ENCODE data around the gene GPRC6A.
"Not testable (repeated sequence)": the region's sequence is repeated elsewhere in the genome, so short reads cannot be mapped to it uniquely, and the experiment has no call there.

GPRC6A gene, protein sequence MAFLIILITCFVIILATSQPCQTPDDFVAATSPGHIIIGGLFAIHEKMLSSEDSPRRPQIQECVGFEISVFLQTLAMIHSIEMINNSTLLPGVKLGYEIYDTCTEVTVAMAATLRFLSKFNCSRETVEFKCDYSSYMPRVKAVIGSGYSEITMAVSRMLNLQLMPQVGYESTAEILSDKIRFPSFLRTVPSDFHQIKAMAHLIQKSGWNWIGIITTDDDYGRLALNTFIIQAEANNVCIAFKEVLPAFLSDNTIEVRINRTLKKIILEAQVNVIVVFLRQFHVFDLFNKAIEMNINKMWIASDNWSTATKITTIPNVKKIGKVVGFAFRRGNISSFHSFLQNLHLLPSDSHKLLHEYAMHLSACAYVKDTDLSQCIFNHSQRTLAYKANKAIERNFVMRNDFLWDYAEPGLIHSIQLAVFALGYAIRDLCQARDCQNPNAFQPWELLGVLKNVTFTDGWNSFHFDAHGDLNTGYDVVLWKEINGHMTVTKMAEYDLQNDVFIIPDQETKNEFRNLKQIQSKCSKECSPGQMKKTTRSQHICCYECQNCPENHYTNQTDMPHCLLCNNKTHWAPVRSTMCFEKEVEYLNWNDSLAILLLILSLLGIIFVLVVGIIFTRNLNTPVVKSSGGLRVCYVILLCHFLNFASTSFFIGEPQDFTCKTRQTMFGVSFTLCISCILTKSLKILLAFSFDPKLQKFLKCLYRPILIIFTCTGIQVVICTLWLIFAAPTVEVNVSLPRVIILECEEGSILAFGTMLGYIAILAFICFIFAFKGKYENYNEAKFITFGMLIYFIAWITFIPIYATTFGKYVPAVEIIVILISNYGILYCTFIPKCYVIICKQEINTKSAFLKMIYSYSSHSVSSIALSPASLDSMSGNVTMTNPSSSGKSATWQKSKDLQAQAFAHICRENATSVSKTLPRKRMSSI

DNA sequence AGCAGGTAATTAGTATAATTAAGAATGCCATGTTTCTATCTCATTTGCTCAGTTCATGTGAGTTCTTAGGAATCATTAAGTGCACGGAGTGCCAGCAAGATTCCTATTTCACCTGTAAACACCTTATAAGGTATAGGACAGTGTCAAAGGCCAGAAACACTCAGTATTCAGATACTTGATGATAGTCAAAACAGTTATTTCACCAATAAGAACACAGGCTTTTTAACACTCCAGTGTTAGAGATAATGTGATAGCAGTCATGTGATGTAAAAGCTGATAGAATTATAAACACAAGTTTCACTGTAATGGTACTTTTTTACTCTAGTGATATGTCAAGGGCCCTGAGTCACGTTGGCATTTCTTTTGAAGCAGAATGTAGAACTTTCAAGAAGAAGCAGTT, at the start of gene GPRC6A:
TSS of gene GPRC6A (minus strand) at position 101 of the 400 bp plus-strand sequence. CDS start at position 31, 70 bp downstream.
- DNase-seq, result peak; percentile 45

DNA sequence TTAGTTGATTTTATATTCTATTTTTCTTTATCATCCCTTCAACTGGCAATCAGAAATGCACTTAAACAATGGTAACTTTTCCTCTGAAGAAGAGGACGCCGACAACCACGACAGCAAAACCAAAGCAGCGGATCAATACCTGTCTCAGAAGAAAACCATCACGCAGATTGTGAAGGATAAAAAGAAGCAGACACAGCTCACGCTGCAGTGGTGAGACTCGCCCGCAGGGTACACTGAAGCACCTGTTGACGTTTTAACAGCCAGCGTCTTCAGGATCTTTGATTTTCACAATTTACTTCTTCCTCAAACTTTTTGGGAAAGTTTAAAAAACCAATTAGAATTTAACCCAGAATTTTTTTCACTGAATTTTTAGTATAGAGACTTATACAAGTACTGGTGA, 48.9 kb upstream of the GPRC6A start:
- no peak for DNase-seq

DNA sequence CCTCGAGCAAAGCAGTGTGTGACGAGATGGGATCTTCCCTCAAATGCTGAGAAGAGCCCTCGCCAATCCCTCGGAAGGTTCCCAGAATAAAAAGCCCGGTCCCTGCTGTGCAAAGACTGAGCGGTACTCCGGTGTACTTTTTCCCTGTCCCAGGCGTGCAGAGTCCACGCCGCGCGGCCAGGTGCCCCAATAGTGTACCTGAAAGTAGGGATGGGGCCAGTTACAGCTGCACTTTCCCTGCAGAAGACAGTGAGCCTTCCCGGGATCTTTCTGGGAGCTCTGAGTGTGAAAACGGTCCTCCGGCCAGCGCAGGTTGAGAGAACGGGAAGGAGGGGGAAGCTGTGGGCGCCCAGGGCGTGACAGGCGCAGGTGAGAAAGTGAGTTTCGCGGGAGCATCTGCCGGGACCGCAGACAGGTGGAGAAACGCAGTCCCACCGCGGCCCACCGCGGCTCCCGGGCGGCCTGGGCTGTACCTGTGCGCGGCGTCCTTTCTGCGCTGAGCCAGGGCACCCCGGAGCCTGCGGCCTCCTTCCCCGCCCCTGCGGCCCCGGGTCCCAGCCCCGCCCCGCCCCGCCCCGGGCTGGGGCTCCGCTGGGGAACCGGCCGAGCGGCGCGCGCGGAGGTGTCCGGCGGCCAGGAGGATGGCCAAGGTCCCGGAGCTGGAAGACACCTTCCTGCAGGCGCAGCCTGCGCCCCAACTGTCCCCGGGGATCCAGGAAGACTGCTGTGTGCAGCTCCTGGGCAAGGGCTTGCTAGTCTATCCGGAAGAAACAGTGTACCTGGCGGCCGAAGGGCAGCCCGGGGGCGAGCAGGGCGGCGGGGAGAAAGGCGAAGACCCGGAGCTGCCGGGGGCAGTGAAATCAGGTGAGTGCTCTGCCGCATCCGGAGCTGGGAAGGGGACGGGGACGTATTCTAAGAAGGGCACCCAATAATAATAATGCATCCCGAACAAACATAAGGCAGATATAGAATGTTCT, 48.0 kb upstream of the GPRC6A start, which contains the start of gene RFX6:
TSS of gene RFX6 (plus strand) at position 608 of the 977 bp plus-strand sequence. CDS start at position 642, 34 bp downstream.
- DNase-seq, result peak; percentile 15

DNA sequence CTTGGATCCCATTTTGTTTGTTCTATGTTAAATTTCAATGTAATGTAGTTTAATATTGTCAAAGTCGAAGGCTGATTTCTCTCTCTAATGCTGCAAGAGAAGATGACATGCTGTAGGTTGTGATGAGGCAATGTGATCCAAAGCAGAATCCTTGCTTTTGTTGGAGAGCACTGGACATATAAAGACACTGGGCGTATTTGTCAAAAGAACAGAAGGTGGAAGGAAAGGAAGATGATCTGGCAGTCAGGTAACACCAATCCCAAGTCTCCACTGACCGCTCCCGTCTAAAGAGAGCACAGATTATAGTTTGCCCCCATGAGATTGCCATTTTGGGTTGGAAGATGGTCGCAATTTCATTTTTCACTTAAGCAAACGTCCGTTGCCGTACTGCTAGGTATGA, 47.2 kb upstream of the GPRC6A start:
- DNase-seq, result no peak

DNA sequence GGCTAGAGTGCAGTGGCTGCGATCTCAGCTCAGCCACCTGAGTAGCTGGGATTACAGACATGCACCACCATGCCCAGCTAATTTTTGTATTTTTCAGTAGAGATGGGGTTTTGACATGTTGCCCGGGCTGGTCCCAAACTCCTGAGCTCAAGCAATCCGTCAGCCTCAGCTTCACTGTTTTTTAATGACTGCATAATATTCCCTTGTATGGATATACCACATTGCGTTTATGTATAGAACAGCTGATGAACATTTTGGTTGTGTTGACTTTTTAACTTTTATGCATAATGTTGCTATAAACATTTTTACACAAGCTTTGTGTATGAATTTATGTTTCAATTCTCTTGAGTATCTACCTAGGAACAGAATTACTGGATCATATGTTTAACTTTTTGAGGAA, 43.9 kb upstream of the GPRC6A start:
- no peak for DNase-seq

DNA sequence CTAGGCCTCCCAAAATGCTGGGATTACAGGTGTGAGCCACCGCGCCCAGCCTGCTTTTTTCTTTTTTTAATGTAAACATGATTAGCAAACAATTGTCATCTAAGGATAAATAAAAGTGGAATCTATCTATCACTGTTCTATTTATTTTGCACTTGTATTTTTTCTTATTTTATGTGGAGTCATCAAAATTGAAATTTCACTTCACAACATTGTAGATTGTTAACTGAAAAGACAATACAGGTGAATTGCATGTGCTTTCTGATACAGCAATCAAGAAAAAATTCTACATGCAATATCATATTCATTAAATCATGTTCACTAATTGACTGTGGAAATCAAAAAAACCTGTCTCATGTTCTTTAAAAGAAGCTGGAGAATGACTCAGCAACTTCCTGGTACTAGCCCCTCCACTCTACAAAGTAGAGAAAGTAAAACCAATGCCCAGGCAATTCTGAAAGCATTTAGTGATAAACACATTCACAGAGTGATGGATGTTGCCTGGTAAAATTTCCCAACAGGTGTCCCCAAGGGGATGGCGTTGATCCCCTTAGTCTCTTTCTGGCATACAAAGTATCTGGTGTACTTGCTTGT, 37.5 kb upstream of the GPRC6A start:
- DNase-seq, result no peak

DNA sequence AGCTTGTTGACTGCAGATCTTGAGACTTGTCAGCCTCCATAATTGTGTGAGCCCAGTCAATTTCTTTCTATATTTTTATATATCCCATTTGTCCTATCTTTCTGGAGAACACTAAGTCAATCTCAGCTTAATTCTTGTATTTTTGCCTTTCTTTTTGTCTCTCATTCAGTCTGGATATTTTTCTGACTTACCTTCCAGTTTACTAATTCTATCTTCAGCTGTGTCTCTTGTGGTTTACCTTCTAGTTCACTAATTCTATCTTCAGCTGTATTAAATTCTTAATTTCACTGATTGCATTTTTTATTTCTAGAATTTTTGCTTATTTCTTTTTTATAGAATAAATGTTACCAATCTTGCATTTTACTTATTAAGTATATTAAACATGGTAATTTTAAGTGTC, 30.4 kb upstream of the GPRC6A start:
- no peak for DNase-seq

DNA sequence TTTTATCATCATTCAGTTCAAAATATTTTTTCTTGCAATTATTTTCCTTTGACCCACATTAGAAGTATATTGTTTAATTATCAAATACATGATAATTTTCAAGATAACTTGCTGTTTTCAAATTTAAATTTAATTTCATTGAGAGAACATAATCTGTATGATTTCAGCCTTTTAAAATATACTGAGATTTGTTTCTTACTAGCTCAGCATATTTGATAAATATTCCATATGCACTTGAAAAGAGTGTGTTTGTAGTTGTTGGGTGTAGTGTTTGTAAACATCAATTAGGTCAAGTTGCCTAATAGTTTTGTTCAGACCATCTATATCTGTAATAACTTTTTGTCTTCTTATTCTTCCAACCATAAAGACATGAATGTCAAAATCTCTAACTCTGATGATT, 29.2 kb upstream of the GPRC6A start:
- no peak for DNase-seq

DNA sequence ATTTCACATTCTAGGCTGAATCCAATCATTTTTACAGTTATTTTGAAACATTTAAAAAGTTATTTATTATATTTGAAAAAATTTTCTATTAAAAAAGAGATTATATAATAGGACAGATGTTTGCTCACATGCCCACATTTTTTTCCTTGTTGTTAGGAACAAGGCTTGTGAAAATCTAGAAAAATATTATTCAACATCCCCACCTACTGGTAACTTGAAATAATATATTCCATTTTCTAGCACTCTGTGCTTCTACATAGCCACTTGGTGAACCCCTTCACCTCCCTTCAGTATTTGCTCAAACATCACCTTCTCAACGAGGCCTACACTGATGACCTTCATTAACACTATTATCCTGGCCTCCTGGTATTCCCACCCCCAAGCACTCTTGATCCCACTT, 18.3 kb upstream of the GPRC6A start:
- DNase-seq, result peak; percentile 76

DNA sequence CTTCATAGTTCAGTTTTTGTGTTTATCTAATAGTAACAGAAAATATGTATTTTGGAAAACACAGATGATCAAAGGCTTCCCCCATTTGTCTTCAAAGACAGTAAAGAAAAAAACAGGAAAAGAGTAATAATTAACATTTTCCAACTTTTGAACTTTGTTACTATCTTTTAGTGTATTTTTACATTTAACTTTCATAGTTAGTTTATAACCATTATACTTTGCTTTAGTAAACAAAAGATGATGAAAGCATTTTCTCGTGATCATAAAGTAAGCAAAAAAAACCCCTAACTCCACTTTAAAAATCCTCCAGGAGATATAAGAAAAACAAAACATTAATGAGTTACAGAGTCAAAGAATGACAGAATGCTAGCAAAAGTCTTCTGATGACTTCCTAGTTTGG, 13.6 kb upstream of the GPRC6A start:
- no peak for DNase-seq

DNA sequence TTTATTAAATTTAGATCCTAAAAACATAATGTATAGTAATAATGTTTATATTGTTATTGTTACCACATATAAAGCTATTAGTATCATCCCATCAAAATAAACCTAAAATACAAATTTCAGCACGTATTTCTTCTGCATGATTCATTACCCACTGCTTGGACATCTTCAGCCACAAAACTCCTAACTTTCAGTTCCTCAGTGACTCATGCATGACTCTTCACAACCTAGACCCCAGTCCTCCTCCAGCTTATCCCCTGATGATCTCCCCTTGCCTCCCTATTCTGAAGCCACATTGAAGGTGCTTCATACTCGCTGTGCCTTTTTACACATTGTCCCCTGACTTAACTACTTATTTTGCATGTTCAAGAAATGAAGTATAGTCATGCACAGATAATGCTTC, 11.2 kb upstream of the GPRC6A start:
- no peak for DNase-seq

DNA sequence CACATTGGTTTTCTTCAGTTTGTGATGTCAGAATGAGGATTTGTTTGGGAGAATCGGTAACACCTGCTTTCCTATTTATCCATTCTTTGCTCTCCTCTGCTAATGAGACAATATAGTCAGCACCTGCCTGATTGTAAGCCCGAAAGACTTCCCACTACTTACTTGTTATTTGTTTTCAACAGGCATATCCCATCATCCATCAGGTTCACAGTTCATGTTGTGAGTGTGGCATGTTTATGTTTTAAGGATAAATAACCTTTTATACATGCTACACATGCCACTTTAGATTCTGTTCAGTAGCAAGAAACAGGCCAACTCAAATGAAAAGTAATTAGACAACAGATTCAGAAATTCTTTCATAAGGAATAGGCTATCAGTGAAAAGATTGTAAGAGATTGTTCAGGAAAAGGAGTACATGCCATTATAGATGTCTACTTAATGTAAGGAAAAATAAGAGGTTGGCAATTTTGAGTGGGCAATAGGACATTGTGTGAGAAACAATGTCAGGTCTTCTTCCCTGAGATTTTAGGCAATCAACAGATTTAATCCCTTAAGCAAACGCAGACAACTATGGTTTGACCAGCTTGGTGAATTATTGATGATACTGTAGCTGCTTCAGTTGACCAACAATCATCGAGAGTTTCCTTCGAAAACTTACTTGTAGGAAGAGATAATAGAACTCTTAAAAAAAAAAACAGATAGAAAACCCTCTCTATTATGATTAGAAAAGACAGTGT, 7.9 kb upstream of the GPRC6A start:
- peak; percentile 68 for DNase-seq

DNA sequence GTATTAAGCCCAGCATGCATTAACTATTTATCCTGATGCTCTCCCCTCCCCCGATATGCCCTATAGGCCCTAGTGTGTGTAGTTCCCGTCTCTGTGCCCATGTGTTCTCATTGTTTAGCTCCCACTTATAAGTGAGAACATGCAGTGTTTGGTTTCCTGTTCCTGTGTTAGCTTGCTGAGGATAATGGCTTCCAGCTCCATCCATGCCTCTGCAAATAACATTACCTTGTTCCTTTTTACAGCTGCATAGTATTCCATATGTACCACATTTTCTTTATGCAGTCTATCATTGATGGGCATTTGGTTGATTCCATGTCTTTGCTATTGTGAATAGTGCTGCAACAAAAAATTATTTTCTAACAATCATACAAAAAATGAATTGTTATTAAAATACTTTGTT, 5.6 kb upstream of the GPRC6A start:
- DNase-seq, result not testable (repeated sequence)

DNA sequence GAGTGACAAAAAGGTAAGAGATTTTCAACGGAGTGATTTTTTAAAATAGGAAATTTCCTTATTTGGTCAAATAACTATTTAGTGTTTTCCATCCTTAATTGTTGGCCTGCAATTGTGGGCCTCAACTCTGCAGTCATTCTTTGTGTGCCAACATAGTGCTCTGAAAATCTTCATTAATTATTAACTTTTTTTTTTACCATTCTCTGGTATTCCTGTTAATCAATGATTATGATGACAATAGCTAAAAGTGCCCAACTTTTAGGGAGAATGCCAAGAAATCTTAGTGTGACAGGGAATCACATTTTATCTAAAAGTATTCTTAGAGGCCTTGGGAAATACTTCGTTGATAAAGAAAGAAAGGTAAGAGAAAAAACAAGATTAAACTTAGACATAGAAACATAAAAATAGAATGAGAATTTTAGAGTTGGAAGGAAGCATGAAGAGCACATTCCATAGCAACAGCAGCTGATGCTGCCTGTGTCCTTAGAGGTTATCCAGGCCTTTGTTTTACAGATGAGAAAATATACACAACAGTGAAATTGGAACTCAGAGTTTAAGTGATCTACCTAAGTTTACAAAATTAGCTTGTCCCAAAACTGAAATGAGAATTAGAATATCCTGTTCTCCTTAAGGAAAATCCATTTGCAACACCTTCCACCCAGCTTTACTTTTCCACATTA, 1.2 kb downstream of the GPRC6A start:
- no peak for DNase-seq

DNA sequence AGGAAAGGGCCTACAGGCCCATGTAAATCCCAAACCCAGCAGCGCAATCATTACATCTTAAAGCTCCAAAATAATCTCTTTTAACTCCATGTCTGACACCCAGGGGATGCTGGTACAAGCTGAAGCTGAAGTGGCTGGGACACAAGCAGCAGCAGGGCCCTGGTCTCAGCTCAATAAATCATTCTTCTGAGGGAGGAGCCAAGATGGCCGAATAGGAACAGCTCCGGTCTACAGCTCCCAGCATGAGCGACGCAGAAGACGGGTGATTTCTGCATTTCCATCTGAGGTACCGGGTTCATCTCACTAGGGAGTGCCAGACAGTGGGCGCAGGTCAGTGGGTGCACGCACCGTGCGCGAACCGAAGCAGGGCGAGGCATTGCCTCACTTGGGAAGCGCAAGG, 12.5 kb downstream of the GPRC6A start:
- DNase-seq, result not testable (repeated sequence)

DNA sequence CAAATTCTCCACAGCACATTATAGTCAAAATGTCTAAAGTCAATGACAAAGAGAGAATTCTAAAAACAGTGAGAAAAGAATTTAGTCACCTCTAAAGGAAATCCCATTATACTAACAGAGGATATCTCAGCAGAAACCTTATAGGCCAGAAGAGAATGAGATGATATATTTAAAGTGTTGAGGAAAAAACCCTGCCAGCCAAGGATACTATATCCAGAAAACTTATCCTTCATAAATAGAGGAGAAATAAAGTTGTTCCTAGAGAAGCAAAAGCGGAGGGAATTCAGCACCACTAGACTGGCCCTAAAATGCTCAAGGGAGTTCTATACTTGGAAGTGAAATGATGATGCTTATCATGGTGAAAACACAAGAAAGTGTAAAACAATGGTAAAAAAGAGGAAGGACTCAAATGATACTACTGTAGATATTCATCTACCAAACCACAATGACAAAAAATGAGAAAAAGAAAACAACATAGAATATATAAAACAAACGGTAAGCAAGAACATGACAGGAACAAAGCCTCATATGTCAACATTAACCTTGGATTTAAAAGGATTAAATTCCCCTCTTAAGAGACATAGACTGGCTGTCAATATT, 16.7 kb downstream of the GPRC6A start:
- no peak for DNase-seq

DNA sequence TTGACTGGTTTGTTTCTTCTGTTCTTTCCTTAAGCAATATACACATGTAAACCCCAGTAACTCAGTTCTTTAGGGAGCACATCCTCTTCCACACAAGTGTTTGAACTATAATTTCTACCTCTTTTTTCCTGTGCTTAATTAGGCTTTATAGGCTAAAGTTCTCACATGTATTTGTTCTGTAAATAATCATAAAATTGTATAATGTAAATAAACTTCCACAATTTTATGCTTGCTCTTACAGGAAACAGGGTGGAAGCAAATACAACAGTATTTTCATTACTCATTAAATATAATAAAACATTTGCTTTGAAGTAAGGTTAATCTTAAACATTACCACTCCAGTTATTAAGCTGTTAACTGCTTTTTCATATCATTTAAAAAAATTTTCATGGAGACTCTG, 26.9 kb downstream of the GPRC6A start:
- DNase-seq, result no peak

DNA sequence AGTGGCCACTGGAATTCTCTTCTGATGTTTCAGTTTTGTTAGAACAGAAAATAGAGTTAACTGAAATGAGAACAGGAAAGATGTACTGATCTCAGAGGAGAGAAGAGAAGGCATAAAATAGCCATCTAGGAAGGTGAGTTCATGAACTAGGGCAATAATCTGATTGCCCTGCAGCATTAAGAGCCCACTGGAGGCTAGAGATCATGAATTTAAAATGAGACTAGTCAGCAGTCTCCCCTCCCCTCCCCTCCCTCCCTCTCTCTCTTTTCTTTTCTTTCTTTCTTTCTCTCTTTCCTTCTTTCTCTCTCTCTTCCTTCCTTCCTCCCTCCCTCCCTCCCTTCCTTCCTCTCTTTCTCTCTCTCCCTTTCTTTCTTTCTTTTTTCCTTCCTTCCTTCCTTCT, 28.9 kb downstream of the GPRC6A start:
- no peak for DNase-seq

DNA sequence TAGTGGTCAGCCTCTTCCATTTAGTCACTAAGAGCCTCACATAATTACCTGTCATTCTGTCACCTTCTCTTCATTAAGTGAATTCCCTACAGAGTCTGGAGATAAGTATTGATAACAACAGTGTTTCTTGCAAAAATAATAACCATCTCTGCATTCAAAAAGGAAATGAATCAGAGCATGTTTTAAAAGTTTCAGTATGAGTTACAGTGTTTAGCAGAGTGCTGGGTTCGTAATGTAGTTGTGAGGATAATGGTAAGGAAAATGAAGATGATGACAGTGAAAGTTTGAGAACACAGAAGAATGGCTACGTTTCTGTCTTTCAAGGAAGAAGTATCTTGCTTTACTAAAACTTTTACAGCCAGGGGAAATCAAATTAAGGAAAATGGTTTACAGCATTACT, 31.3 kb downstream of the GPRC6A start:
- DNase-seq, result no peak

DNA sequence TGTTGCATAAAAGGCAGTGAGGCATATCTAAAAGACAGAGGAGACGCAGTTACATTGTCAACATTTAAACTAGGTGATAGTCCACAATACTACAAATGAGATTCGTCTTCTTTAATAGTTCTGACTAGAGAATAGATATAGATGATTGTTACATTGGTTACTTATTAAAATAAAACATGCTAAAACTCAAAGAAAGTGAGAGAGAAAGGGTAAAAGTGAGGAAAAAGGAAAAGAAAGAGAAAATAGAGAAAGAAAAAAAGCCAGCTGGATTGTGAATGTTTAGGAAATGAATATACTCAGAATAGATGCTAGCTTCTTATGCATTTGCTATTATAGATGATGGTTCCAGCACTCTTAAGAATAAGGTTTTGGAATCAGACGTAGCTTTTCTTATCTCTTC, 35.7 kb downstream of the GPRC6A start:
- DNase-seq, result no peak

Data from NCI-H1105 treated with DMSO at 0.1 percent for 48 hours (cell line).